Measurements from ENCODE around the gene SIK3.

Gene SIK3

GRCh38 chr11:117076941-117077691, 21.1 kb downstream of the SIK3 start:
- no peak for DNase-seq (ENCODE audit: insufficient read length, low spot score)
- no peak for TF ChIP-seq POLR2A (IDR thresholded peaks at IDR 0.05; ENCODE audit: low read depth, low read length)
- no peak for FAIRE-seq

- no peak for DNase-seq (ENCODE audit: insufficient read length, low spot score)
- FAIRE-seq, result no peak
- TF ChIP-seq POLR2A (IDR thresholded peaks at IDR 0.05; ENCODE audit: low read depth, low read length), result no peak
Observed at GRCh38 chr11:117075186-117075585, 23.0 kb downstream of the SIK3 start.

GRCh38 chr11:117074119-117074518, 24.1 kb downstream of the SIK3 start:
- TF ChIP-seq POLR2A (IDR thresholded peaks at IDR 0.05; ENCODE audit: low read depth, low read length), result no peak
- FAIRE-seq, result no peak
- no peak for DNase-seq (ENCODE audit: insufficient read length, low spot score)

- DNase-seq (ENCODE audit: insufficient read length, low spot score) (no peak), FAIRE-seq (no peak)
Observed at GRCh38 chr11:117073539-117073938, 24.7 kb downstream of the SIK3 start.

GRCh38 chr11:117072517-117073461, 25.4 kb downstream of the SIK3 start:
- DNase-seq (ENCODE audit: insufficient read length, low spot score) (no peak), FAIRE-seq (peak; percentile 91)
- no peak for TF ChIP-seq POLR2A (IDR thresholded peaks at IDR 0.05; ENCODE audit: low read depth, low read length)

More at GRCh38 chr11:117073539-117073938, 24.7 kb downstream of the SIK3 start:
- TF ChIP-seq POLR2A (IDR thresholded peaks at IDR 0.05; ENCODE audit: low read depth, low read length), result no peak

GRCh38 chr11:117071344-117071787, 26.9 kb downstream of the SIK3 start:
- TF ChIP-seq POLR2A (IDR thresholded peaks at IDR 0.05; ENCODE audit: low read depth, low read length), result no peak
- DNase-seq (ENCODE audit: insufficient read length, low spot score) (no peak), FAIRE-seq (no peak)

- FAIRE-seq (no peak), DNase-seq (ENCODE audit: insufficient read length, low spot score) (no peak)
- TF ChIP-seq POLR2A (IDR thresholded peaks at IDR 0.05; ENCODE audit: low read depth, low read length), result no peak
Observed at GRCh38 chr11:117070016-117070415, 28.2 kb downstream of the SIK3 start.

- TF ChIP-seq POLR2A (IDR thresholded peaks at IDR 0.05; ENCODE audit: low read depth, low read length), result no peak
- DNase-seq (ENCODE audit: insufficient read length, low spot score), result no peak
- FAIRE-seq, result no peak
Observed at GRCh38 chr11:117068303-117068860, 29.8 kb downstream of the SIK3 start.

GRCh38 chr11:117066959-117067358, 31.3 kb downstream of the SIK3 start:
- TF ChIP-seq POLR2A (IDR thresholded peaks at IDR 0.05; ENCODE audit: low read depth, low read length), result no peak
- DNase-seq (ENCODE audit: insufficient read length, low spot score) (no peak), FAIRE-seq (no peak)

GRCh38 chr11:117064275-117064674, 34.0 kb downstream of the SIK3 start:
- FAIRE-seq (peak; percentile 41), DNase-seq (ENCODE audit: insufficient read length, low spot score) (no peak)
- no peak for TF ChIP-seq POLR2A (IDR thresholded peaks at IDR 0.05; ENCODE audit: low read depth, low read length)

- DNase-seq (ENCODE audit: insufficient read length, low spot score) (no peak), FAIRE-seq (no peak)
- no peak for TF ChIP-seq POLR2A (IDR thresholded peaks at IDR 0.05; ENCODE audit: low read depth, low read length)
Observed at GRCh38 chr11:117062498-117062897, 35.7 kb downstream of the SIK3 start.

GRCh38 chr11:117061256-117061655, 37.0 kb downstream of the SIK3 start:
- TF ChIP-seq POLR2A (IDR thresholded peaks at IDR 0.05; ENCODE audit: low read depth, low read length), result no peak
- DNase-seq (ENCODE audit: insufficient read length, low spot score) (no peak), FAIRE-seq (no peak)

GRCh38 chr11:117059611-117060148, 38.5 kb downstream of the SIK3 start:
- no peak for TF ChIP-seq POLR2A (IDR thresholded peaks at IDR 0.05; ENCODE audit: low read depth, low read length)
- FAIRE-seq (no peak), DNase-seq (ENCODE audit: insufficient read length, low spot score) (no peak)

GRCh38 chr11:117058761-117059261, 39.4 kb downstream of the SIK3 start:
- no peak for DNase-seq (ENCODE audit: insufficient read length, low spot score)
- peak; percentile 67 for FAIRE-seq
- no peak for TF ChIP-seq POLR2A (IDR thresholded peaks at IDR 0.05; ENCODE audit: low read depth, low read length)

Measured in H54 (cell line).